ENCODE measurements around the gene OR8B4. TPM values are rescaled to one million over a fixed set of nuclear protein-coding genes. Genes with fewer than 3 reads are reported as not detected.

OR8B4 gene
- total RNA-seq, 1 experiment from 2014 or later: not detected

DNA sequence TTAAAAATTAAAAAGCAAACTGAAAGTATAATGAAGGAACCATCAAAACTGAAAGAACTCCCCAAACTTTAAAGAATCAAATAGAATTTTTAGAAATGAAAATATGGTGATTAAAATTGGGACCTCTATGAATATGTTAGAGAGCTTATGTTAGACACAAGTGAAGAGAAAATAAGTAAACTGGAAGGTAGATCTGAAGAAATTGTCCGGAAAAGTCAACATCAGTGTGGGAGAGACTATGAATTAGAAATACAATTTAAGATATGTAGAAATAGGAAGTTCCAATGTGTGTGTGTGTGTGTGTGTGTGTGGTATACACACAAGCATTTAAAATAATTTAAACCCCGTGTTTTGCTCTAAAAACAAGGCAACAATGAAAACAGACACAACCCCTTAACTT, 4.9 kb upstream of the OR8B4 start:
- no peaks in the 10 kb centered on the region for H3K9me2 ChIP-seq (ENCODE audit: insufficient read depth)
- ChIA-PET RAD21 (ENCODE audit: low non-redundant PET in 1 of 2, low total read pairs in 2 of 2, uncharacterized antibody in 2 of 2, unreplicated experiment in 2 of 2) (no interaction called here), CTCF (interaction anchor here (1.2 kb wide), 1 partner anchor 13 kb away, joined by 3 read pairs; no protein-coding TSS in a partner anchor), POLR2A (no interaction called here)
- BruUV-seq (replicated peaks): no TSS peak
- intact Hi-C loops (cut with micrococcal nuclease): no loop called here
- no peaks in the 10 kb centered on the region for H3K36me3 ChIP-seq (ENCODE audit: control insufficient read depth in 1 of 2, insufficient read depth in 2 of 2, low read length in 2 of 2)
- TF ChIP-seq, protein P1, sequence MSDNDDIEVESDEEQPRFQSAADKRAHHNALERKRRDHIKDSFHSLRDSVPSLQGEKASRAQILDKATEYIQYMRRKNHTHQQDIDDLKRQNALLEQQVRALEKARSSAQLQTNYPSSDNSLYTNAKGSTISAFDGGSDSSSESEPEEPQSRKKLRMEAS (IDR thresholded peaks at IDR 0.05): no peak
- TF ChIP-seq ZNF274 (IDR thresholded peaks at IDR 0.05; ENCODE audit: low read depth, low read length) (no peak), EZH2phosphoT487 (IDR thresholded peaks at IDR 0.05; ENCODE audit: borderline replicate concordance) (no peak), SRF (IDR thresholded peaks at IDR 0.05; ENCODE audit: low read depth) (no peak), SIN3A (IDR thresholded peaks at IDR 0.05; ENCODE audit: low read depth) (no peak), TCF7L2 (IDR thresholded peaks at IDR 0.05; ENCODE audit: borderline replicate concordance, extremely low read depth, insufficient read depth, insufficient read length) (no peak), CEBPB (IDR thresholded peaks at IDR 0.05; ENCODE audit: low read depth) (no peak)
- H2AFZ ChIP-seq (ENCODE audit: low read depth, low read length, poor library complexity, severe bottlenecking): no peak overlapping the region
- H4K20me1 ChIP-seq (ENCODE audit: insufficient read depth): no peaks in the 10 kb centered on the region
- H3K4me1 ChIP-seq (ENCODE audit: control insufficient read depth in 1 of 2, insufficient read depth in 2 of 2, low read length in 2 of 2): no peaks in the 10 kb centered on the region
- H3K27ac ChIP-seq (ENCODE audit: low read depth, low read length): no peak overlapping the region
- H3K9ac ChIP-seq (ENCODE audit: low read length): no peak overlapping the region
- H3K27me3 ChIP-seq (ENCODE audit: insufficient read depth, low read length): peaks cover 27% of the 10 kb centered on the region; the same call in 1 of the 2 replicates
- no peak overlapping the region for H3K4me3 ChIP-seq (replicated peaks in 1 of 2; ENCODE audit: low read depth in 1 of 2, low read length in 2 of 2)
- ATAC-seq (no peak), DNase-seq (ENCODE audit: low read depth, low spot score) (no peak)
- no peaks in the 10 kb centered on the region for H3K9me3 ChIP-seq (ENCODE audit: control insufficient read depth in 1 of 2, insufficient read depth in 1 of 2, low read depth in 1 of 2, low read length in 2 of 2)
- H3K4me2 ChIP-seq (ENCODE audit: low read length): no peak overlapping the region
- H3K79me2 ChIP-seq (ENCODE audit: insufficient read depth, low read length): no peaks in the 10 kb centered on the region

DNA sequence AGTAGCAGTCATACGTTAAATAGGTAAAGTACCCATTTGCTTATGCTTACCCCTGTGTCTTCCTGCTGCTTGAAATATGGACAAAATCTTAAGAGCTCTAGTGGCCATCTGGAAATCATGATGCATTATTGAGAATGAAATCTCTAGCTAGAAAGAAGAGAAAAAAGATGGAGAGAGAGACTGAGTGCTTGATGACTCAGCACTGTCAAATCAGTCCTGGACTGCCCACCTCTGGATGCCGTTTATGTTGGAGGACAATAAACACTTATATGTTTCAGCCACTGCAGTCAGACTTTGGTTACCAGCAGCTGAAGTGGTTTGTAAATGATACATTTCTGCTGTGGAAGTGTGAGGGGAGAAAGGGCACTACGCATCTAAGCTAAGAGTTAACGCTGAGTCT, 3.6 kb downstream of the OR8B4 start:
- TF ChIP-seq EGR1 (IDR thresholded peaks at IDR 0.05; ENCODE audit: low read depth): no peak
- TF ChIP-seq POLR2AphosphoS5 (IDR thresholded peaks at IDR 0.05; ENCODE audit: low read depth, low read length): no peak
- TF ChIP-seq, protein P1 (IDR thresholded peaks at IDR 0.05): no peak
- no peak for TF ChIP-seq ZFX (IDR thresholded peaks at IDR 0.05)
- TF ChIP-seq, protein P2, sequence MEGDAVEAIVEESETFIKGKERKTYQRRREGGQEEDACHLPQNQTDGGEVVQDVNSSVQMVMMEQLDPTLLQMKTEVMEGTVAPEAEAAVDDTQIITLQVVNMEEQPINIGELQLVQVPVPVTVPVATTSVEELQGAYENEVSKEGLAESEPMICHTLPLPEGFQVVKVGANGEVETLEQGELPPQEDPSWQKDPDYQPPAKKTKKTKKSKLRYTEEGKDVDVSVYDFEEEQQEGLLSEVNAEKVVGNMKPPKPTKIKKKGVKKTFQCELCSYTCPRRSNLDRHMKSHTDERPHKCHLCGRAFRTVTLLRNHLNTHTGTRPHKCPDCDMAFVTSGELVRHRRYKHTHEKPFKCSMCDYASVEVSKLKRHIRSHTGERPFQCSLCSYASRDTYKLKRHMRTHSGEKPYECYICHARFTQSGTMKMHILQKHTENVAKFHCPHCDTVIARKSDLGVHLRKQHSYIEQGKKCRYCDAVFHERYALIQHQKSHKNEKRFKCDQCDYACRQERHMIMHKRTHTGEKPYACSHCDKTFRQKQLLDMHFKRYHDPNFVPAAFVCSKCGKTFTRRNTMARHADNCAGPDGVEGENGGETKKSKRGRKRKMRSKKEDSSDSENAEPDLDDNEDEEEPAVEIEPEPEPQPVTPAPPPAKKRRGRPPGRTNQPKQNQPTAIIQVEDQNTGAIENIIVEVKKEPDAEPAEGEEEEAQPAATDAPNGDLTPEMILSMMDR (IDR thresholded peaks at IDR 0.05 in 2 of 3, conservative IDR thresholded peaks at IDR 0.05 in 1 of 3; ENCODE audit: borderline replicate concordance in 1 of 3, insufficient read depth in 1 of 3, low read depth in 2 of 3, low read length in 2 of 3): no peak
- no peak for TF ChIP-seq EZH2phosphoT487 (IDR thresholded peaks at IDR 0.05; ENCODE audit: borderline replicate concordance)
- DNase-seq (ENCODE audit: low read depth, low spot score): no peak
- no peaks in the 10 kb centered on the region for H3K36me3 ChIP-seq (ENCODE audit: control insufficient read depth in 1 of 2, insufficient read depth in 2 of 2, low read length in 2 of 2)
- H3K9me2 ChIP-seq (ENCODE audit: insufficient read depth): no peaks in the 10 kb centered on the region
- no peak overlapping the region for H3K4me3 ChIP-seq (replicated peaks in 1 of 2; ENCODE audit: low read depth in 1 of 2, low read length in 2 of 2)
- BruUV-seq (replicated peaks): no TSS peak
- no peaks in the 10 kb centered on the region for H4K20me1 ChIP-seq (ENCODE audit: insufficient read depth)
- H3K79me2 ChIP-seq (ENCODE audit: insufficient read depth, low read length): no peaks in the 10 kb centered on the region
- H2AFZ ChIP-seq (ENCODE audit: low read depth, low read length, poor library complexity, severe bottlenecking): no peak overlapping the region
- peaks cover 63% of the 10 kb centered on the region for H3K27me3 ChIP-seq (ENCODE audit: insufficient read depth, low read length)
- no peak overlapping the region for H3K27ac ChIP-seq (ENCODE audit: low read depth, low read length)
- ChIA-PET RAD21 (ENCODE audit: low non-redundant PET in 1 of 2, low total read pairs in 2 of 2, uncharacterized antibody in 2 of 2, unreplicated experiment in 2 of 2) (no interaction called here), POLR2A (no interaction called here), CTCF (no interaction called here)
- intact Hi-C loops (cut with micrococcal nuclease): no loop called here
- ATAC-seq: no peak
- no peaks in the 10 kb centered on the region for H3K4me1 ChIP-seq (ENCODE audit: control insufficient read depth in 1 of 2, insufficient read depth in 2 of 2, low read length in 2 of 2)
- H3K9me3 ChIP-seq (ENCODE audit: control insufficient read depth in 1 of 2, insufficient read depth in 1 of 2, low read depth in 1 of 2, low read length in 2 of 2): no peaks in the 10 kb centered on the region
- H3K9ac ChIP-seq (ENCODE audit: low read length): no peak overlapping the region
- H3K4me2 ChIP-seq (ENCODE audit: low read length): no peak overlapping the region

All from HCT116 (cell line).